HG02642 (cell line): ENCODE measurements around the gene SCYGR2.
"Not testable (repeated sequence)": the region's sequence is repeated elsewhere in the genome, so short reads cannot be mapped to it uniquely, and the experiment has no call there.

Source experiments
- ATAC-seq: cut with Tn5 transposase; IDR thresholded peaks from one replicate; pipeline ENCODE4 v1.9.1; 2021; ENCODE audit warnings: mild to moderate bottlenecking; ENCODE audit not compliant: unreplicated experiment, poor library complexity

The SCYGR2 gene

GRCh38 chr2:227598835-227599503 lies at the start of gene SCYGR2:
Gene SCYGR2, plus strand, starts transcription at chr2:227598893. Its CDS starts 0 bp downstream, at chr2:227598893.
- not testable (repeated sequence) for ATAC-seq

GRCh38 chr2:227551836-227552235 lies 46.9 kb upstream of the SCYGR2 start:
- no peak for ATAC-seq

GRCh38 chr2:227562581-227562980 lies 36.1 kb upstream of the SCYGR2 start:
- ATAC-seq, result no peak

GRCh38 chr2:227565080-227565479 lies 33.6 kb upstream of the SCYGR2 start:
- ATAC-seq, result no peak

GRCh38 chr2:227566012-227566411 lies 32.7 kb upstream of the SCYGR2 start:
- ATAC-seq, result no peak

- ATAC-seq, result no peak
Observed at GRCh38 chr2:227568852-227569169, 29.9 kb upstream of the SCYGR2 start.

GRCh38 chr2:227570615-227571014 lies 28.1 kb upstream of the SCYGR2 start:
- ATAC-seq, result no peak

GRCh38 chr2:227576110-227576509 lies 22.6 kb upstream of the SCYGR2 start:
- ATAC-seq, result no peak

- no peak for ATAC-seq
Observed at GRCh38 chr2:227576812-227577211, 21.9 kb upstream of the SCYGR2 start.

- ATAC-seq, result no peak
Observed at GRCh38 chr2:227577555-227577954, 21.1 kb upstream of the SCYGR2 start.

GRCh38 chr2:227578642-227579041 lies 20.1 kb upstream of the SCYGR2 start:
- no peak for ATAC-seq

- ATAC-seq, result no peak
Observed at GRCh38 chr2:227579791-227580190, 18.9 kb upstream of the SCYGR2 start.

GRCh38 chr2:227582369-227582768 lies 16.3 kb upstream of the SCYGR2 start:
- ATAC-seq, result no peak

- peak; percentile 54 for ATAC-seq
Observed at GRCh38 chr2:227592694-227593387, 5.9 kb upstream of the SCYGR2 start.

GRCh38 chr2:227595797-227596196 lies 2.9 kb upstream of the SCYGR2 start:
- no peak for ATAC-seq

- ATAC-seq, result no peak
Observed at GRCh38 chr2:227597036-227597435, 1.7 kb upstream of the SCYGR2 start.

GRCh38 chr2:227597998-227598397 lies 695 bp upstream of the SCYGR2 start:
- ATAC-seq, result no peak

GRCh38 chr2:227602358-227602757 lies 3.7 kb downstream of the SCYGR2 start:
- no peak for ATAC-seq

- no peak for ATAC-seq
Observed at GRCh38 chr2:227606476-227606875, 7.8 kb downstream of the SCYGR2 start.

- no peak for ATAC-seq
Observed at GRCh38 chr2:227607941-227608340, 9.2 kb downstream of the SCYGR2 start.

GRCh38 chr2:227608561-227609338 lies 10.1 kb downstream of the SCYGR2 start:
- no peak for ATAC-seq
